ENCODE data around the gene CCDC138.

CCDC138 gene

DNA sequence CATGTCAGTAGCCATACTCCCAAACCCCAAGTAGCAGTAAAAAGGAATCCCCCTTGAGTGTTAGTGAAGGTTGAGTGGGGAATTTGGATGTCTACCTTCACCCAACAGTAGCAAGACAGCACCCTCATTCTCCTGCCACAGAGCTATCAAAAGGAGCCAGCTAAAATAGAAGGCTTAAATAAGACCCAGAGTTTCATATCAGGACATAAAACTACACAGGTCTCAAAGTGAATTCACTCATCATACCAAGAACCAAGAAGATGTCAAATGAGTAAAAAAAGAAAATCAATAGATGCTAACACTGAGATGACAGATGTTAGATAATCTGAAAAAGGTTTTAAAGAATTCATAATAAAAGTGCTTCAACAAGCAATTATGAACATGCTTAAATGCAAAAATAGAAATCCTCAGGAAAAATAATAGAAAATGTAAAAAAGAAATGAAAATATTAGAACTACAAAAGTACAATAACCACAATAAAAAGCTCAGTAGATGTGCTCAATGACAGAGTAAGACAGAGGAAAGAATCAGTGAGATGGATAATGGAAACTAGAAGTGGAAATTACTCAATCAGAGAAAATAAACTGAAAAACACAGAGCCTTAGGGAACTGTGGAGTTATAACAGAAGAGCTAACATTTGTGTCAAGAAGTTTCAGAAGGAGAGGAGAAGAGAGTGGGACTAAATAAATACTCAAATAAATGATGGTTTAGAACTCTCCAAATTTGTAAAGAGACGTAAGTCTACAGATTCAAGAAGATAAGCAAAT is 111.9 kb downstream of the CCDC138 start:
- peaks cover 11% of the 10 kb centered on the region for H3K27me3 ChIP-seq (ENCODE audit: control insufficient read depth, insufficient read depth, low read length)
- no peak overlapping the region for H3K4me2 ChIP-seq (ENCODE audit: low read length)
- no peaks in the 10 kb centered on the region for H3K36me3 ChIP-seq (ENCODE audit: insufficient read depth, low read length)
- no peaks in the 10 kb centered on the region for H3K9me3 ChIP-seq (replicated peaks; ENCODE audit: low read length)
- no peaks in the 10 kb centered on the region for H3K4me1 ChIP-seq (ENCODE audit: control insufficient read depth, insufficient read depth, low read length)
- no peak overlapping the region for H3K4me3 ChIP-seq (ENCODE audit: low read length)
- H3K9ac ChIP-seq (ENCODE audit: low read depth, low read length), result no peak overlapping the region

GRCh38 chr2:108904680-108905079 is 118.1 kb downstream of the CCDC138 start:
- Histone ChIP-seq H3K4me1 (ENCODE audit: control insufficient read depth, insufficient read depth, low read length) (no peaks in the 10 kb centered on the region), H3K4me2 (ENCODE audit: low read length) (no peak overlapping the region), H3K36me3 (ENCODE audit: insufficient read depth, low read length) (no peaks in the 10 kb centered on the region)

GRCh38 chr2:108905176-108905575 is 118.6 kb downstream of the CCDC138 start:
- Histone ChIP-seq H3K27me3 (ENCODE audit: control insufficient read depth, insufficient read depth, low read length) (peaks cover 63% of the 10 kb centered on the region), H3K9ac (ENCODE audit: low read depth, low read length) (no peak overlapping the region), H3K4me3 (ENCODE audit: low read length) (no peak overlapping the region), H3K9me3 (replicated peaks; ENCODE audit: low read length) (no peaks in the 10 kb centered on the region), H3K36me3 (ENCODE audit: insufficient read depth, low read length) (no peaks in the 10 kb centered on the region), H3K4me1 (ENCODE audit: control insufficient read depth, insufficient read depth, low read length) (no peaks in the 10 kb centered on the region), H3K4me2 (ENCODE audit: low read length) (no peak overlapping the region)

More at GRCh38 chr2:108904680-108905079, 118.1 kb downstream of the CCDC138 start:
- Histone ChIP-seq H3K27me3 (ENCODE audit: control insufficient read depth, insufficient read depth, low read length) (peaks cover 58% of the 10 kb centered on the region), H3K9ac (ENCODE audit: low read depth, low read length) (no peak overlapping the region), H3K4me3 (ENCODE audit: low read length) (no peak overlapping the region), H3K9me3 (replicated peaks; ENCODE audit: low read length) (no peaks in the 10 kb centered on the region)

GRCh38 chr2:108905906-108906305 is 119.3 kb downstream of the CCDC138 start:
- H3K4me2 ChIP-seq (ENCODE audit: low read length), result no peak overlapping the region
- no peaks in the 10 kb centered on the region for H3K9me3 ChIP-seq (replicated peaks; ENCODE audit: low read length)
- no peaks in the 10 kb centered on the region for H3K36me3 ChIP-seq (ENCODE audit: insufficient read depth, low read length)
- no peaks in the 10 kb centered on the region for H3K4me1 ChIP-seq (ENCODE audit: control insufficient read depth, insufficient read depth, low read length)
- peaks cover 70% of the 10 kb centered on the region for H3K27me3 ChIP-seq (ENCODE audit: control insufficient read depth, insufficient read depth, low read length)
- no peak overlapping the region for H3K4me3 ChIP-seq (ENCODE audit: low read length)
- H3K9ac ChIP-seq (ENCODE audit: low read depth, low read length), result no peak overlapping the region

- Histone ChIP-seq H3K36me3 (ENCODE audit: insufficient read depth, low read length) (no peaks in the 10 kb centered on the region), H3K9me3 (replicated peaks; ENCODE audit: low read length) (no peaks in the 10 kb centered on the region), H3K27me3 (ENCODE audit: control insufficient read depth, insufficient read depth, low read length) (peaks cover 76% of the 10 kb centered on the region), H3K4me2 (ENCODE audit: low read length) (no peak overlapping the region), H3K4me3 (ENCODE audit: low read length) (no peak overlapping the region), H3K4me1 (ENCODE audit: control insufficient read depth, insufficient read depth, low read length) (no peaks in the 10 kb centered on the region), H3K9ac (ENCODE audit: low read depth, low read length) (no peak overlapping the region)
These were observed 120.0 kb downstream of the CCDC138 start for GRCh38 chr2:108906403-108907077.

DNA sequence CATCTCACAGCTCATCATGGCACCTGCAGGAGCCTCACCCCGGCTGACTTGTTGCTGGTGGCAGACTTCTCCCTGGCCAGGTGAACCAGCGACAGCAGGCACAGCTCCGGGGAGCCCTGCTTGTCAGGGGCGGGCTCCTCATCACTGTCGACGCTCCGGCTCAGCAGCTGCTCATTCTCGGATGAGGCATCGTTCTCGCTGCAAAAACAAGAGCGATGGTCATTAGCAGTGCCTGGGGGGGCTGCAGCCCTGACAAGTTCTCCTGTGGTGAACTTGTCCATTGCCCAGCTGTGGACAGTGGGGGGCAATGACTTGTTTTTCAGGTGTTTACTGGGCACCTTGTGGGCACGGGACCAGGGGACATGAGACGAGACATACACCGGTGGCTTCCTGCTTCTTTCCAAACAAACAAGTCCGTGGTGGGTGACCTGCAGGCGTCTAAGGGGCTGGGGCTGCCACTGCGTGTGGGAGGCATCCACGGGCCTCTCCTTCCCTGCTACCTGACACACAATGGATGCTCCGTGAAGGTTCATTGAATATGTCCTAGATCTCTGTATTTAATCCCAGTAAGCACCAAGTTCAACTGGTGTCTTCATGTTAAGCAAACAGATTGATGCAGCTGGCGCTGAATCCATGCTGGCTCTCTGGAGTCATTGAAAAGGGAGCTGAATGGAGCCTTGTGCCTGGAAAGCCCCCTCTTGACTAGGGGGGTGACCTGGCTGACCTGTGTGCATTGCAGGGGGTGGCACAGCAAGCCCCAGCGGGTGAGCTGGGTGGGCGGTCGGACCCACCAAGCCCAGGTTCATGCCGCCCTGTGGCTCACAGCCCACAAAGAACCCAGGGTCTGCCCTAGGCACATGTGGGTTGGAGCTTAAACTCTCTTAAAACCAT is 121.5 kb downstream of the CCDC138 start:
- H3K4me2 ChIP-seq (ENCODE audit: low read length), result no peak overlapping the region
- H3K27me3 ChIP-seq (ENCODE audit: control insufficient read depth, insufficient read depth, low read length), result peaks cover 83% of the 10 kb centered on the region
- H3K4me3 ChIP-seq (ENCODE audit: low read length), result no peak overlapping the region
- H3K36me3 ChIP-seq (ENCODE audit: insufficient read depth, low read length), result no peaks in the 10 kb centered on the region
- H3K9ac ChIP-seq (ENCODE audit: low read depth, low read length), result no peak overlapping the region
- H3K4me1 ChIP-seq (ENCODE audit: control insufficient read depth, insufficient read depth, low read length), result no peaks in the 10 kb centered on the region
- no peaks in the 10 kb centered on the region for H3K9me3 ChIP-seq (replicated peaks; ENCODE audit: low read length)

DNA sequence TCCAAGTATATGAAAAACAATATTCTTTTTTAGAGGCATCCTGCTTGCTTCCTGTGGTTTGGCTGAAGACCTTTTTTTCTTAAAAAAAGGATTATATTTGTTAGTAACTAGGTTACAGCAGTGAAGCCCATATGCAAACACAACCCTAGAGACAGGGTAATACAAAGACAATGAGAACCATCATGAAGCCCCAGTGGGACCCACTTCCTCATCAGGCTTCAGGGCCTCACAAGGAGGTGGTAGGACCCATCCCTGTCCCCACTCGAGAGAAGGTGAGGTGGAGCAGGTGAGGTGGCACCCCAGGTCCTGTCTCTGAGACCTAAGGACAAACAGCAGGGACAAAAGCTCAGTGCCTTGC is 122.1 kb downstream of the CCDC138 start:
- Histone ChIP-seq H3K4me1 (ENCODE audit: control insufficient read depth, insufficient read depth, low read length) (no peaks in the 10 kb centered on the region), H3K4me2 (ENCODE audit: low read length) (no peak overlapping the region), H3K4me3 (ENCODE audit: low read length) (no peak overlapping the region), H3K27me3 (ENCODE audit: control insufficient read depth, insufficient read depth, low read length) (peaks cover 79% of the 10 kb centered on the region), H3K36me3 (ENCODE audit: insufficient read depth, low read length) (no peaks in the 10 kb centered on the region), H3K9ac (ENCODE audit: low read depth, low read length) (no peak overlapping the region), H3K9me3 (replicated peaks; ENCODE audit: low read length) (no peaks in the 10 kb centered on the region)

GRCh38 chr2:108909275-108909823 is 122.8 kb downstream of the CCDC138 start:
- Histone ChIP-seq H3K27me3 (ENCODE audit: control insufficient read depth, insufficient read depth, low read length) (peaks cover 73% of the 10 kb centered on the region), H3K4me2 (ENCODE audit: low read length) (no peak overlapping the region), H3K4me1 (ENCODE audit: control insufficient read depth, insufficient read depth, low read length) (no peaks in the 10 kb centered on the region), H3K4me3 (ENCODE audit: low read length) (no peak overlapping the region), H3K36me3 (ENCODE audit: insufficient read depth, low read length) (no peaks in the 10 kb centered on the region), H3K9ac (ENCODE audit: low read depth, low read length) (no peak overlapping the region), H3K9me3 (replicated peaks; ENCODE audit: low read length) (no peaks in the 10 kb centered on the region)

DNA sequence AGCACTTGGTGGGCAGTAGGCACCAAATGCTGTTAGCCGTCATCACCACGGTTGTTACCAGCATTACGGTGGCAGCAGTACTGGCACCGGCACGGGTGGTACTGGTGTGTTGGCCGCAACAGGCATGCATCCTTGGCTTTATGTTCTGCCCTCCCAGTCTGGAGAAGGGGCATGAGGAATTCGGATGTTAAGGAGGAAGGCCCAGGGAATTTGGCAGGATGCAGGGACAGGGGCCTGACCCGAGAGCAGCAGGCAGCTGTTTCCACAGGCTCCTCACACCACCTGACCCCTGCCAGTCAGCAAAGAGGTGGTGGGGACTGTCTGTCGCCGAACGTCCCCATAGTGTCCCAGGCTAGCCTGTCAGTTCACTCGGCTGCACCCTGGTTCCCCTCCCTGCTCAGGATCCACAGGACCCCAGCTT is 123.5 kb downstream of the CCDC138 start:
- no peak overlapping the region for H3K4me3 ChIP-seq (ENCODE audit: low read length)
- H3K9ac ChIP-seq (ENCODE audit: low read depth, low read length), result no peak overlapping the region
- H3K36me3 ChIP-seq (ENCODE audit: insufficient read depth, low read length), result no peaks in the 10 kb centered on the region
- peaks cover 67% of the 10 kb centered on the region for H3K27me3 ChIP-seq (ENCODE audit: control insufficient read depth, insufficient read depth, low read length)
- H3K9me3 ChIP-seq (replicated peaks; ENCODE audit: low read length), result no peaks in the 10 kb centered on the region
- H3K4me2 ChIP-seq (ENCODE audit: low read length), result no peak overlapping the region
- no peaks in the 10 kb centered on the region for H3K4me1 ChIP-seq (ENCODE audit: control insufficient read depth, insufficient read depth, low read length)

- H3K9me3 ChIP-seq (replicated peaks; ENCODE audit: low read length), result no peaks in the 10 kb centered on the region
- H3K9ac ChIP-seq (ENCODE audit: low read depth, low read length), result no peak overlapping the region
- no peaks in the 10 kb centered on the region for H3K36me3 ChIP-seq (ENCODE audit: insufficient read depth, low read length)
- H3K4me2 ChIP-seq (ENCODE audit: low read length), result no peak overlapping the region
- H3K4me1 ChIP-seq (ENCODE audit: control insufficient read depth, insufficient read depth, low read length), result no peaks in the 10 kb centered on the region
- H3K4me3 ChIP-seq (ENCODE audit: low read length), result no peak overlapping the region
- H3K27me3 ChIP-seq (ENCODE audit: control insufficient read depth, insufficient read depth, low read length), result peaks cover 68% of the 10 kb centered on the region
These were observed 124.2 kb downstream of the CCDC138 start for GRCh38 chr2:108910541-108911396.
